ENCODE data around the gene MN1. TPM values are rescaled to one million over a fixed set of nuclear protein-coding genes. Genes with fewer than 3 reads are reported as not detected.
A peak's percentile ranks its signal among the peaks of the same experiment; 100 is the strongest.

MN1 gene
- total RNA-seq, 1 donor from 2014 or later: 0.34 TPM

DNA sequence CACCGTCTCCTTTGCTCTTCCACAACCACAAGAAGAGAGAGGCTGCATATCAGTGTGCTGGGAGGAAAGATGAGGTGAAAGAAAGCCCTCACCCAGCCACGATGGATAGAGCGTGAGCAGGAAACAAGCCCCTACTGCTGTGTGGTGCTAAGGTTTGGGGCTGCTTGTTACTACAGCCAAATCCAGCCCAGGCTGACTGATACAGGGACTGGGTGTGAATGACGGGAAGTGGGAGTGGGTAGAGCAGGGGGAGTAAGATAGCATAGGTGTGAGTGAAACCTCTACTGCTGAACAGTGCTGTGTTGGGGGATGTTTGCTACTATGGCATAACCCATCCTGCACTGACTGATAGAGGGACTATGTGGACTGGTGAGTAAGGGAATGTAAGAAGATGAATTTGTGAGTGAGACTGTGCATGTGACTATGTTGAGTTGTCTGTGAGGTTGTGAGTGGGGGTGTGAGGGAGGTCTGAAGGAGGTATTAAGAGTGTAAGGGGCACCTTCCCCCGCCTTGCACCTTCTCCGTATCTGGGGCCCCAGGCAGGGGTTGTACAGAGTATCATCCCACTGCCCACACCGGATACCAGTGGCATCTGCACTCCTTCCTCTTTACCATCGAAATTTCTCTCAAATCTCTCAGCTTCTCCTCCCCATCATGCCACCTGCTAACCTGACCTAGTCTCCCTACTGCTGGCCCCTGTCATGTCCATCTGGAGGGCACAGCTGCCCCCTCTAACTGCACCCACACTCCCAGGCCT, 91.5 kb downstream of the MN1 start:
- DNase-seq: no peak

DNA sequence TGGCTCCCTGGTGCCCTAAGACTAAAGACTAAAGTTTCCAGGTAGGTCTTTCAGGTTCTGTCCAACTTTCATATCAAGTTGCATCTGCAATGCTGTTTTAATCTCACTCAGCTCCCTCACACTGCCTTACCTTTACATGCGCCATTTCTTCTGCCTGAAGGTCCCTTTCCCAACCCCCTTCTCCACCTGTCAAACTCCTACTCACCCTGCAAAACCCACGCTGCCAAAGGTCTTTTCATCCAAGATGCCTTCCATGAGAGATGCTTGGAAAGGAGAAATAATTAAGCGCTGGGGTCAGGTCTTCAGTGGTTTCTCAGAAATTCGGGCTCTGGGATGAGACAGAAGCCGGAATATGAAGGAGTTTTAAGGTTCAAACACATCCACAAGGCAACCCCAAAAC, 95.1 kb downstream of the MN1 start:
- no peak for DNase-seq

DNA sequence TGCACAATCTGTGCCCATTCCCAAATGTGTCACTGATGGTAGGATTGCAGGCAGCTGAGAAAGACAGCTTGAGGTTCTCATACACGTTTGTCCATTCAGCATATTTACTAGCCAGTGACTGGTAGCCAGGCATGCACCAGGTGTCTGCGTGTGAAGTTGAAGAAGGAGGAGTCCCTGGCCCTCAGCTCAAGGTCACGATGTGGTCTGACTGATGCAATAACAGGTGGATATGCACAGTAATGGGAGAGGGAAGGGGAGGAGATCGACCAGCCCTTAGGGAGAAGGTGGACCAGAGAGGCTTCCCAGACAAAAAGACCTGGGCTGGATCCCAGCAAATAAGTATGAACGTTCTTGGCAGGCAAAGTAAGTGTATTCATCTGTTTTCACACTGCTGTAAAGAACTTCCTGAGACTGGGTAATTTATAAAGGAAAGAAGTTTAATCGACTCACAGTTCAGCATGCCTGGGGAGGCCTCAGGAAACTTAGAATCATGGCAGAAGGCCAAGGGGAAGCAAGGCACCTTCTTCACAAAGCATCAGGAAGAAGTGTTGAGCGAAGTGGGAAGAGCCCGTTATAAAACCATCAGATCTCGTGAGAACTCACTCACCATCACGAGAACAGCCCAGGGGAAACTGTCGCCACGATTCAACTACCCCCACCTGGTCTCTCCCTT, 96.0 kb downstream of the MN1 start:
- peak; percentile 87 for DNase-seq

DNA sequence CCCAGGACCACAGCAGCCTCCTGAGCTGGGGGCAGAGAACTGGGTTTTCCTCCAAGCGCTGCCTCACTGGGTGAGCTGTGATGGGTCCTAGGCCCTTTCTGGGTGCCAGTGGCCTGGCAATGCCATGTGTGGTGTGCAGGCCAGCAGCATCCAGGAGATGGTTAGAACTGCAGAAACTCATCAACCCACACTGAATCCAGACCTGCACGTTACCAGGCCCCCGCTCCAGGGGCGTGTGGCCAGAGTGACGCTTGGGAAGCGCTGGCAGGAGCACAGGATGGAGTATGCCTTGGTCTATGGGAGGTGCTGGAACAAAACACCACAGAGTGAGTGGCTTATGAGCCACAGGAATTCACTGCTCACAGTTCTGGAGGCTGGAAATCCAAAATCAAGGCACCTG, 97.0 kb downstream of the MN1 start:
- DNase-seq: no peak

DNA sequence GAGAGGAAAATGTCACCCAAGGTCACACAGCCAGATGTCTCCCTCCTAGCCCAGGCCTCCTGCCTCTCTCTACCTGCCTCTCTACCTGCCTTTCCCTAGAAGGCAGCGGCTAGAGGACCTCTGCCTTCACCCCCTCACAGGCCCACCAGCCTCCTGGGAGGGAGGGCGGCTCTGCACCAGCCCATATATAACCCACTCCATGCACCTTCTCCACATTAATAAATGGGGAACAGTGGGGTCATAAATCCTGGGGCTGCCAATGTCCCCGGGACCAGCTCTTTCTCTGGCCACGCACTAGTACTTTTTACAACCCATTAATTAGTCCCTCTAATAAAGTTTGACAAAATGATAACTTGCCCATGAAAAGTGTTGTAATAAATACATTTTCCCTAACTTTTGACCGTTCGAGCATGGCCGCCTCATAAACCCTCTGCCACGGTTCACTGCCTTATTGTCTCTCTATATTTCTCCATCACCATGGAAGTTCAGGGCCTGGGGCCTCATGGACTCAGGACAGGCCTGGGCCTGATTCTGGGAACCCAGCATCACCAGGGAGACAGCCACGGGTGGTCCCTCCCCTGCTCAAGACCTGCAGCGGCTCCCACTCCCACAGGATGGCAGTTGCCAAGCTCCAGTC, 102.1 kb downstream of the MN1 start:
- DNase-seq: no peak

DNA sequence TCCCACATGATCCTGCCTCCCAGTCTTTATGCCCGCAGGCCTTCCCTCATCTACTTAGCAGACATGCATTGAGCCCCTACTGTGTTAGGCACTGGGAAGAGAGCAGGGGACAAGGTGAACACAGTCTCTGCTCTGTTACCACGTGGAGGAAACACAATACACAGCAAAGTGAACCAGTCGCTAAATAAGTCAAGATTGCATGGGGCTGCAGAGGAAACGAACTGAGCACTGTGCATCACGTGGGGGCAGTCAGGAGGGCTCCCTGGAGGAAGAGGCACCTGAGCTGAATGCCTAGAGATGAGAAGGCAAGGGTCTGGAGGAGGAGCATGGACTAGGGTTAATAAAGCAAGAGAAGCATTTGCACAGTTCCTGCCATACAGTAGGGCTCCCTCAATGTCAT, 102.7 kb downstream of the MN1 start:
- no peak for DNase-seq

Other genes with a start within 250 kb of the MN1 start
- 32.0 and 50.9 TPM in 2 replicates for gene PITPNB, start 117.5 kb upstream of the MN1 start, total RNA-seq